GM18498 (cell line): ENCODE measurements around the gene ACBD3.

ENCODE experiments used
- ATAC-seq: cut with Tn5 transposase; IDR thresholded peaks from one replicate; pipeline ENCODE4 v1.9.1; 2021; ENCODE audit warnings: mild to moderate bottlenecking, moderate library complexity; ENCODE audit not compliant: unreplicated experiment

ACBD3 gene

GRCh38 chr1:226202246-226202645 is 15.7 kb upstream of the ACBD3 start:
- no peak for ATAC-seq

- no peak for ATAC-seq
Observed at GRCh38 chr1:226201029-226201593, 14.6 kb upstream of the ACBD3 start.

- no peak for ATAC-seq
Observed at GRCh38 chr1:226199971-226200370, 13.4 kb upstream of the ACBD3 start.

DNA sequence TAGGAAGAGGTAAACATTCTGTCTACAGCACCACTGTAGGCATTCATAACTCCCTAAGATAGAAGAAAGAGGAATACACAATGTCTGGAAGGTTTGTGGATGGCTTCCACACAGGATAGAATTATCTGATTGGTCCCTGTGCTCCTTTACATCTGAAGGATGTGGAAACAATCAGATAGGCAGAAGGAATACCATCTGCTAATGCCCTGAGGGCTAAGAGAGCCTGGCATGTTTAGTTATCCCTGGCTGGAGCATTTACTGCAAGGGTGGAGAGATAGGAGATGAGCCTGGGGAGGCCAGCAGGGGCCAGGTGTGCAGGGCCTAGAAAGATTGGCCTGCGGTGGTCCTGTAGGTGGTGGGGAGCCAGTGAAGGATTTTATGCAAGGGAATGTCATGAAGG is 8.6 kb upstream of the ACBD3 start:
- no peak for ATAC-seq

DNA sequence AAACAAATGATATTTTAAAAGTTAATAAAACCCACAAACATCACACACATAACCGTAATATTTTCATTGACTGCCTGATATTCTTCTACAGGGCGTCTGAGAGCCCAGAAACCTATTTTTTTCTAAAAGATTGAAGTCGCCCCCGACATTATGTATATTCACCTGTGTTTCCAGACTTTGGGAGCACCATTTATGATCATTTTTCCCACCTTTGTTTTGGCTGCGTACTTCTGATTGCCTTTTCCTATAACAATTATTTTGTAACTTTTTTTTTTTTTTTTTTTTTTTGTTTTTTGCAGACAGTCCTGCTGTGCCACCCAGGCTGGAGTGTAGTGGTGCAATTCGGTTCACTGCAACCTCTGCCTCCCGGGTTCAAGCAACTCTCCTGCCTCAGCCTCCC is 839 bp upstream of the ACBD3 start:
- no peak for ATAC-seq

DNA sequence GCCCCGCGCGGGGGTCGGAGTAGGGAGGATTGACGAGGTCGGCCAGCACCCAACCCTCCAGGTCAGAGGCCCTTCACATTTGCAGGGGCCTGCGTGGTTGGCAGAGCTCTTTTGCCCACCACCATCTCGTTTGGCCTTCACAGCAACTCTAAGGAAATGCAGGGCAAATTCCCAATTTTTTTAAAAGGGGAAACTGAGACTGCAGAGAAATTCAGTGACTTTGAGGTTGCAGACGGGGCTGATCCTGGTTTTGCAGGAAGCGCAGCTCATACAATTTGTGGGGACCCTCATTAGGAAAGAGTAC is 430 bp upstream of the ACBD3 start:
- ATAC-seq = no peak

DNA sequence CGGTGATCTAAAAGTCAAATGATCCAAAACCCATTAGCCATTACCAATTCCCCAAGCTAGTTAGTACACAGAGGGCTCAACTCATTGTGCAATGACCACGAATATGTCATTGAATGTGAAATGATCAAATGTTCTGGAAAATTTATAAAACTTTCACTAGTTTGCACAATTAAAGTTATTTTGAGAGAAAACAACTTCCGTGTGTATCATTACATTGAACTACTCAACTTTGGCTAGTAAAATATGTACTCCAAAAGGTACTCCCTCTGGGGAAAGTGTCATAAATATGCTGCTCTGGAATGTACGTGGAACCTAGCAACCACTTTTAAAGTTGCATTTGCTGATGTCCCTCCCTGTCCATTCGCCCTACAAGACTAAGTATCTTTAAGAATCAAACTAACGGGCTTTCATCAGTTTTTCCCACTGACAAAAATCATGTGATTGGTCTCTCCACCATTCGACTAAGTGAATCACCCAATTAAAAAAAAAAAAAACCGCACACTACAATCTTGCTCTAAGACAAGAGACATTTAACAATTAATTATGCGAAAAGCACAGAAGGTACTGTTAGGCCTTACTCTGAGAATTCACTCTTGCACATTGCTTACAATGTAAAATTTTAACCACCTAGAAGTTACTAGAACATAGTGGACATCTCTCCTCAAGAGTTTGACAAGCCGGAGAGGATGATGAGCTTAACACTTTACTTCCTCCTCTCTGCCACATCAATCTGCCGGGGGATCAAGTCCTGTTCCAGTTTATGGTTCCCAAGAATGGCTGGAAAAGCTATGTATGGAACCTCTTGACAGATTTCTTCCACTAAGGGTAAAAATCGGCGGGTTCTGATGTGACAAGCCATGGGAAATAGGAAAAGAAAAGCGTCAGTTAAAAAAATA is 1.2 kb downstream of the ACBD3 start:
- no peak for ATAC-seq

- ATAC-seq = no peak
Observed at GRCh38 chr1:226181996-226182714, 4.4 kb downstream of the ACBD3 start.

- ATAC-seq = no peak
Observed at GRCh38 chr1:226176870-226177269, 9.7 kb downstream of the ACBD3 start.

- no peak for ATAC-seq
Observed at GRCh38 chr1:226172589-226172988, 14.0 kb downstream of the ACBD3 start.

- ATAC-seq = no peak
Observed at GRCh38 chr1:226166341-226166740, 20.2 kb downstream of the ACBD3 start.

DNA sequence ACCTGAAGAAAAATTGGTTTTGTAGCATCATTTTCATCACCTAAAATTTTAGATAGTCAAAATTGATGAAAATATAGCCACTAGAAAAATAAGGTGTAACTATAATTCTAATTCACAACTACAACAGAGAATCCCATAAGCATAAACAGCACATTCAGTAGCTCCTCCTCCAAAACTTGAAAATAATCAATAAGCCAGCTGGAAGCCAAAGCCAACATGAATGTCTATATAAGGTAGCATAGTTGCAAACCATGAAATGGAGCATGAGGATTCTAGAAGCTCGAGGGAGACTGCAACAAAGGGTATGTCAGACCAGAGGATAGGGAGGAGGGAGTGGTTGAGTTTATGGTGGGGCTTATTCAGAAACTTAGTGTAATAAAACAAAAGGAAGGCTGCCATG is 22.4 kb downstream of the ACBD3 start:
- ATAC-seq = no peak

GRCh38 chr1:226162898-226163297 is 23.6 kb downstream of the ACBD3 start:
- no peak for ATAC-seq

GRCh38 chr1:226158983-226159382 is 27.6 kb downstream of the ACBD3 start:
- ATAC-seq = no peak

DNA sequence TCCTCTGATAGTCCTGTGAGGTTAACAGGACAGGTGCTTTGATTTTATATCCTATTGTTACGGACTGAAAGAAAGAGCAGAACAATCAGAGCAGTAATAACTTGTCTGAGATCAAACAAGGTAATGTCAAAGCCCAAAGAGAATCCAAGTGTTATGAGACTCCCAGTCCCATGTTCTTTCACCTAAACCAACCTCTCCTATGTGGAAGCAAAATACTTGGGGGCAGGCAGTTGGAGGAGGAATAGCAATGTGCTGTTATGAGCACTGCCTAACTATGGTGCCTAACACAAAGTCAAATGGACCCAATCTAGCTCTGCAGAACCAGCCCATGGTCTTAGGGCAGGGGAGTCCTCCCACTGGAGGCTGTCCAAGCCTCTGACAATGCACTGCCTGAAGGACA is 28.1 kb downstream of the ACBD3 start:
- ATAC-seq = no peak

DNA sequence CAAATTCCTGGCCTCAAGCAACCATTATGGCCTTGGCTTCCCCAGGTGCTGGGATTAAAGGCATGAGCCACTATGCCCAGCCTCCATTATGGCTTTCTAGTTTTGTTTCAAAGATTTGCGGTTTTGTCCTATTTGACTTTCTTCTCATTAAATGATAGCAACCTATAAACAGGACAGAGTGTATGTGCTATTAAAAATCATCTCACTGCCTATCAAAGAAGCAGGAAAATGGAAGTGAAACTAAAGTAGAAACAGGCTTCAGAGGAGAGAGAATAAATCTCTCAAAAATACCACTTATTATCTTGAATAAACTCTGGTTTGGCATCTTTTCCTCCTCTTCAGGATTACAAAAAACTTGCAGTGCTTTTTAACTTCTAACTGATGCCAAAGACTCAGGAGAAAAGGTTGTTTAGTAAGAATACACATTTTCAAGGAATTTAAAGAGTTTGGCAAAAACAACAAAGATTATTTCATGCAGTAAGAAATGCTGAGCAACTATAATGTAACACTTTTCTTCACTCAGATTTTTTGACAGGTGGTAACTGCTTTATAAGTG is 28.7 kb downstream of the ACBD3 start:
- ATAC-seq = no peak

GRCh38 chr1:226154593-226154992 is 31.9 kb downstream of the ACBD3 start:
- ATAC-seq = no peak

- no peak for ATAC-seq
Observed at GRCh38 chr1:226149806-226150205, 36.7 kb downstream of the ACBD3 start.

- ATAC-seq = peak; percentile 56
Observed at GRCh38 chr1:226148121-226148648, 38.4 kb downstream of the ACBD3 start.

GRCh38 chr1:226144045-226144444 is 42.5 kb downstream of the ACBD3 start:
- no peak for ATAC-seq

DNA sequence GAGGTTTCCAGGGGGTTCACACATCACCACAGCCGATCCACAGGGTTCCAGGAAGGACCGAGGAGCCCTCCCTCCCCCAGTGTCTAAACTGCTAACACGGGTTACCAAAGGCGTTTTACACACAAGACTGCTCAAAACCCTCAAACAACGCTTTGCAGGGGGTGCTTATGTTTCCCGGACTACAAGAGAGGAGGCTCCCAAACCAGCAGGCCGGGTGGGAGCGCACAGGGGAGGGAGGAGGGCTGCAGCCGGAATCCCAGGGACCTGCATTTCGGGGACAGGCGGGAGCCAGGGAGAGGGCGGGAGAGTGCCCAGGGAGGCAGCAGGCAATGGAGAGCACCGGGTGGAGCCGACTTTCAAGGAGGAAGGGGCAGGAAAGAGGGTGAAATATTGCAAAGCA is 50.8 kb downstream of the ACBD3 start:
- no peak for ATAC-seq
